ENCODE data around the gene NTM. TPM values are rescaled to one million over a fixed set of nuclear protein-coding genes. Genes with fewer than 3 reads are reported as not detected.

The NTM gene
- total RNA-seq, 4 donors from 2014 or later = 1.4 to 5.7 TPM; not detected in 2

DNA sequence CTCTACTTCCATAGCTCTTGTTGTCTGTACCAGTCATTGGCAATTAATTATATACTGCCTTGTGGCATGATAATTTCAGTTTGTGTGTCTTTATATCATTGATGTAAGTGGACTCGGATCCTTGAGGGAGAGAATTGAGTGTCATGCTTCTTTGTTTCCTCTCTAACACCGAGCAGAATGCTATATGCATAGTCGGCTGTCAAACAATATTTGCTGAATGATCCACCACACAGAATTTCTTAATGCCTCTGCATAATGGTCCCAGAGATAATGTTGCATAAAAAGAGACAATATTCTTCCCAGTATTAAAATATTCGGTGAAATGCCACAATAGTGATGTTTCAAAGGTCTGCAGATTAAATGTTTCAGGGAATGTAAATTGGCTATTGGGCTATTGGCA, 664.8 kb downstream of the NTM start:
- no peak overlapping the region for H3K27ac ChIP-seq
- TF ChIP-seq POLR2A (IDR thresholded peaks at IDR 0.05) = no peak
- TF ChIP-seq, protein P1, sequence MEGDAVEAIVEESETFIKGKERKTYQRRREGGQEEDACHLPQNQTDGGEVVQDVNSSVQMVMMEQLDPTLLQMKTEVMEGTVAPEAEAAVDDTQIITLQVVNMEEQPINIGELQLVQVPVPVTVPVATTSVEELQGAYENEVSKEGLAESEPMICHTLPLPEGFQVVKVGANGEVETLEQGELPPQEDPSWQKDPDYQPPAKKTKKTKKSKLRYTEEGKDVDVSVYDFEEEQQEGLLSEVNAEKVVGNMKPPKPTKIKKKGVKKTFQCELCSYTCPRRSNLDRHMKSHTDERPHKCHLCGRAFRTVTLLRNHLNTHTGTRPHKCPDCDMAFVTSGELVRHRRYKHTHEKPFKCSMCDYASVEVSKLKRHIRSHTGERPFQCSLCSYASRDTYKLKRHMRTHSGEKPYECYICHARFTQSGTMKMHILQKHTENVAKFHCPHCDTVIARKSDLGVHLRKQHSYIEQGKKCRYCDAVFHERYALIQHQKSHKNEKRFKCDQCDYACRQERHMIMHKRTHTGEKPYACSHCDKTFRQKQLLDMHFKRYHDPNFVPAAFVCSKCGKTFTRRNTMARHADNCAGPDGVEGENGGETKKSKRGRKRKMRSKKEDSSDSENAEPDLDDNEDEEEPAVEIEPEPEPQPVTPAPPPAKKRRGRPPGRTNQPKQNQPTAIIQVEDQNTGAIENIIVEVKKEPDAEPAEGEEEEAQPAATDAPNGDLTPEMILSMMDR (IDR thresholded peaks at IDR 0.05) = no peak
- H3K4me3 ChIP-seq = no peak overlapping the region
- no peaks in the 10 kb centered on the region for H3K27me3 ChIP-seq
- no peak for DNase-seq
- no peaks in the 10 kb centered on the region for H3K4me1 ChIP-seq
- H3K36me3 ChIP-seq = no peaks in the 10 kb centered on the region
- no peaks in the 10 kb centered on the region for H3K9me3 ChIP-seq
- intact Hi-C loops (cut with DNase I; ENCODE audit: low total_unique reads) = no loop called here

DNA sequence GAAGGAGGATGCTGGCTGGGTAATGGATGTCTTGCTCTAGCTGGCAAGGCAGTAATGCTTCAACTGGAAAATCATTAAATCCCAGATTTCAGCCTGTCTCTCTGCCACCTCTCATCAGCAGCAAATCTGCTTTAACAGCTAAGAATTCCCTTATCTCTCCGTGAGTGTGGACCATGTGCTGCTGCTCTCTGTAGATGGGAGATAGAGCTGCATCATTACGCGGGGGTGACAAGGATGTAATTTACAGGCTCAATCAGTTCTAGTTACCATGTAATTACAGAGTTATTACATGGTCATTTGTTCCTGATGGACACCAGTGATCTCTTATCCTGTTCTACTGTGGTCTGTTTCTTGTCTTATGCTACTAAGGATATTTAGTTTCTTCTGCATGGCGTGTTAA, 665.4 kb downstream of the NTM start:
- intact Hi-C loops (cut with DNase I; ENCODE audit: low total_unique reads) = no loop called here
- no peak for TF ChIP-seq POLR2A (IDR thresholded peaks at IDR 0.05)
- TF ChIP-seq, protein P1 (IDR thresholded peaks at IDR 0.05) = no peak
- Histone ChIP-seq H3K36me3 (no peaks in the 10 kb centered on the region), H3K9me3 (no peaks in the 10 kb centered on the region), H3K4me3 (no peak overlapping the region), H3K4me1 (no peaks in the 10 kb centered on the region), H3K27ac (no peak overlapping the region), H3K27me3 (no peaks in the 10 kb centered on the region)
- no peak for DNase-seq

DNA sequence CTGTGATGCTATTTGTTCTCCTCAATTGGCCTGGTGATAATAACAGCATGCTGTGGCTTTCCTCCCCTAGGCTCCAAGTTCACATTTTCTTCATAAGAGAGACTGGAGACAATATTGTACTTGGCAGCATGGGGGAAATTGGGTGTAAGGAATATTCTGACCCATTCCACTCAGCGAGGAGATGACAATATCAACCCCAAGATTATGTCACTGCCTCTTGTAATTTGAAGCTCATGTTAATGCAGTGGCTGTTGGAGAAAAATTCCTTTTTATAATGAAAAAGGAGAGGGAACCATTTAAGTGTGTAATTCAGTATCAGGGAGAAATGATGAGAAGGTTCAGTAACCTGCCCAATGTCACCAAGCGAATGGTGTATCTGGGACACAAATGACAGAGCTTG, 665.8 kb downstream of the NTM start:
- TF ChIP-seq, protein P1 (IDR thresholded peaks at IDR 0.05) = no peak
- no peak for TF ChIP-seq POLR2A (IDR thresholded peaks at IDR 0.05)
- Histone ChIP-seq H3K4me1 (no peaks in the 10 kb centered on the region), H3K9me3 (no peaks in the 10 kb centered on the region), H3K27ac (no peak overlapping the region), H3K27me3 (no peaks in the 10 kb centered on the region), H3K36me3 (no peaks in the 10 kb centered on the region), H3K4me3 (no peak overlapping the region)
- DNase-seq = no peak
- intact Hi-C loops (cut with DNase I; ENCODE audit: low total_unique reads) = no loop called here

DNA sequence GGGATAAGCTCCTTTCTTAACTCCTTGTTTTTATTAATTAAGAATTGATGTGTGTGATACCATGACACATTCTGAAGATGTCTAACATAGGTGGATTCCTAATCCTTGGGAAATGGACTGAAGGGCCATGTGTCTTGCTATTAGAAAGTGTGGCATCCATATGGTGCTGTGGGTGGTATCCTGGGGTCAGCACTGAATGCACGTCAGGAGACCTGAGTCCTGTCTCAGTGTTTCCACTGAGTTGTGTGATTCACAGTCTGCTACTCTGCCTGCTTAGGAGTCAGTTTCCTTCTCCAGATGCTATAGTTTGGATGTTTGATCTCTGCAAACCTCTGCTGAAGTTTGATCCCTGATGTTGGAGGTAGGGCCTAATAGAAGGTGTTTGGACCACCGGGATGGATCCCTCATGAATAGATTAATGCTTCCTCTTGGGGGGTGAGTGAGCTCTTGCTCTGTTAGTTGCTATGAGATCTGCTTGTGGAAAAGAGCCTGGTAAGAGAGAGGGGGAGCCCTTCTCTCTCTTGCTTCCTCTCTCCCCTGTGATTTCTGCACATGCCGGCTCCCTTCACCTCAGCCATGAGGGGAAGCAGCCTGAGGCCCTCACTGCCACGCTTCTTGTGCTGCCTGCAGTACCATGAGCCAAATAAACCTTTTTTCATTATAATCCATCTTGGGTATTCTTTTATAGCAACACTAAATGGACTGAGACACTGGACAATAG, 666.5 kb downstream of the NTM start:
- no peak for TF ChIP-seq POLR2A (IDR thresholded peaks at IDR 0.05)
- TF ChIP-seq, protein P1 (IDR thresholded peaks at IDR 0.05) = no peak
- Histone ChIP-seq H3K27me3 (no peaks in the 10 kb centered on the region), H3K27ac (no peak overlapping the region), H3K9me3 (no peaks in the 10 kb centered on the region), H3K36me3 (no peaks in the 10 kb centered on the region), H3K4me1 (no peaks in the 10 kb centered on the region), H3K4me3 (no peak overlapping the region)
- DNase-seq = no peak
- intact Hi-C loops (cut with DNase I; ENCODE audit: low total_unique reads) = no loop called here

DNA sequence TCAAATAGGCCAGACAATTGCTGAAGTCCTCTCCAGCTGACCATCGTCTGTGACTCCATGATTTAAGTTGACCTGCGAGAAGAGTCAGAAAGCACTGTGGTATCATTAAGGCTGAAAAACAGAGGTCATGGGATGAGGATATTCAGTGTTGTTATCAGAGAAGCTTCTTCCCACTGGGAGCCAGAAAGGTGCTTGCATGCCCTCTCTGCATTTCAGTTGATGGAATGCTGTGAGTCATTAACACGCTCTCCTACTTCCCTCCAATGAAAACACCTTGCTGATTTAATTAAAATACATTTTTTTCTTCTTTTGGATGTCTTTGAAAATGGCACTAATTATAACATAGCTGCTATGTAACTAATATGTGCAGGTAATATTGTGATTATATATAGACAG, 667.0 kb downstream of the NTM start:
- no peak overlapping the region for H3K27ac ChIP-seq
- no peaks in the 10 kb centered on the region for H3K9me3 ChIP-seq
- TF ChIP-seq, protein P1 (IDR thresholded peaks at IDR 0.05) = no peak
- TF ChIP-seq POLR2A (IDR thresholded peaks at IDR 0.05) = no peak
- no peaks in the 10 kb centered on the region for H3K36me3 ChIP-seq
- H3K4me3 ChIP-seq = no peak overlapping the region
- no peaks in the 10 kb centered on the region for H3K27me3 ChIP-seq
- no peaks in the 10 kb centered on the region for H3K4me1 ChIP-seq
- DNase-seq = no peak
- intact Hi-C loops (cut with DNase I; ENCODE audit: low total_unique reads) = no loop called here

Measured in uterus (tissue), 4 donors.